GM19372 (cell line): ENCODE measurements around the gene SAMD13.

Source experiments
- ATAC-seq: cut with Tn5 transposase; IDR thresholded peaks from one replicate; pipeline ENCODE4 v1.9.1; 2021; ENCODE audit warnings: mild to moderate bottlenecking, low read depth, moderate library complexity; ENCODE audit not compliant: unreplicated experiment

Gene SAMD13

GRCh38 chr1:84367219-84367618, 65.7 kb downstream of the SAMD13 start:
- ATAC-seq: no peak

GRCh38 chr1:84368441-84368840, 66.9 kb downstream of the SAMD13 start:
- no peak for ATAC-seq

GRCh38 chr1:84370266-84370665, 68.8 kb downstream of the SAMD13 start:
- no peak for ATAC-seq

- ATAC-seq: no peak
These were observed 69.4 kb downstream of the SAMD13 start for GRCh38 chr1:84370831-84371394.

- ATAC-seq: no peak
These were observed 72.1 kb downstream of the SAMD13 start for GRCh38 chr1:84373436-84374141.

GRCh38 chr1:84374991-84375696, 73.6 kb downstream of the SAMD13 start:
- ATAC-seq: no peak

GRCh38 chr1:84376000-84376910, 74.7 kb downstream of the SAMD13 start:
- no peak for ATAC-seq

GRCh38 chr1:84377480-84378095, 76.1 kb downstream of the SAMD13 start:
- ATAC-seq: no peak

- no peak for ATAC-seq
These were observed 77.8 kb downstream of the SAMD13 start for GRCh38 chr1:84379138-84379916.

GRCh38 chr1:84379917-84380180, 78.3 kb downstream of the SAMD13 start:
- ATAC-seq: no peak

- ATAC-seq: no peak
These were observed 80.6 kb downstream of the SAMD13 start for GRCh38 chr1:84382127-84382526.

GRCh38 chr1:84385347-84385746, 83.8 kb downstream of the SAMD13 start:
- no peak for ATAC-seq

GRCh38 chr1:84386716-84387479, 85.4 kb downstream of the SAMD13 start:
- no peak for ATAC-seq

GRCh38 chr1:84387480-84388163, 86.1 kb downstream of the SAMD13 start:
- ATAC-seq: no peak

- ATAC-seq: no peak
These were observed 88.7 kb downstream of the SAMD13 start for GRCh38 chr1:84390226-84390625.

- ATAC-seq: no peak
These were observed 97.0 kb downstream of the SAMD13 start, which contains the start of gene DNASE2B for GRCh38 chr1:84398175-84399155. DNASE2B (plus strand) TSS chr1:84398484; CDS start chr1:84398565, 81 bp downstream.
